Measurements from ENCODE around the gene STIM2.

- TF ChIP-seq POLR2AphosphoS5 (IDR thresholded peaks at IDR 0.05), result no peak
- no peak for TF ChIP-seq POLR2A (IDR thresholded peaks at IDR 0.05; ENCODE audit: low read depth)
Measured at GRCh38 chr4:26947318-26947717, 86.7 kb downstream of the STIM2 start.

Measured in esophagus muscularis mucosa (tissue), 2 donors.